Activated CD4-positive, alpha-beta T cell treated with anti-CD3 and anti-CD28 coated beads, Interleukin-10, Interleukin-2, amounts not matched to agents 100 ng/mL and 50 ng/mL, durations not matched to agents 16 hours and 8 hours (primary cell): ENCODE measurements around the gene ADA.

Experiments
- DNase-seq: peaks from one replicate; pipeline ENCODE4 v3.0.0-alpha.2; 2020

Gene ADA

GRCh38 chr20:44574372-44574771 is 77.1 kb downstream of the ADA start:
- no peak for DNase-seq

DNA sequence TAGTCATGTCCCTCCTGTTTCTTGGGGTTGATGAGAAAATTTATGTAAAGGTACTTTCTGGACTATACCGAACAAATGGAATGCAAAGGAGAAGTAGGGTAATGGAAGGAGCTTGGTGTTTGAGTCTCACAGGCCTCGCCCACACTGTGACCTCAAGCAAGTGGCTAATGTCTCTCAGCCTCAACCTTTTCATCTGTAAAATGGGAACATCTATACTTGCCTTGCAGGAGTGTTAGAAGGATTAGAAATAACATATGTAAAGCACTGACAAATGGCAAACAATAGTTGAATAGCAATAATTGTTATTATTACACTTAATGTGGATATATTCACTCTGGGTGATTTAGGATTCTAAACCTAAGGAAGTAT is 78.0 kb downstream of the ADA start:
- no peak for DNase-seq

- no peak for DNase-seq
Measured at GRCh38 chr20:44572551-44573500, 78.7 kb downstream of the ADA start.

DNA sequence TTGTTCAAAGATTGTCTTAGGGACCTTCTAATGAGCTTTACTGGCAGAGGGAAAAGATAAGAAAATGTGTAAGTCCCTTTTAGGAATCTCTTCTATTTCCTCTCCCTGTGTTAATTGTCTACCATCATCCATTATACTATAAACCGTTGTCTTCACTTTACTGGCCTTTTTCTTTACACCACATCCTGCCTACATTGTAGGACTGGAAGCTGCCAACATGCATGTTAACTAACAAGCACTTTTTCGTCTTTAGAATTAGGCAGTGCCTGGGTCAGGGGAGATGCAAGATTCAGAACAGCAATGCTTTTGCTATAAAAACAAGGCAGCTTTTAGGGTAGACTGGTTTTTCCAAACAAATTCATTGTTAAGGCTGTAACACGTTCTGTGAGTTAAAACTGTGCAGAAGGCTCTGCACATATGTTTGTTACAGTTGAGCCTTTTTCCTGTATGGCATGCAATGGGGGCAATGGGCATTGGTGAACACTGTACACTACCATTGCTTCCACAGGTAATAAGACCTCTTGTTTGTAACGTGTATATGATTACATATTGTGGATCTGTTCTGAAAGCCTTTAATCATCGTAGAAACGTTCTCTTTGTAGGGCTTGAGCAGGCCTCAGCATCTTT is 80.0 kb downstream of the ADA start:
- no peak for DNase-seq

DNA sequence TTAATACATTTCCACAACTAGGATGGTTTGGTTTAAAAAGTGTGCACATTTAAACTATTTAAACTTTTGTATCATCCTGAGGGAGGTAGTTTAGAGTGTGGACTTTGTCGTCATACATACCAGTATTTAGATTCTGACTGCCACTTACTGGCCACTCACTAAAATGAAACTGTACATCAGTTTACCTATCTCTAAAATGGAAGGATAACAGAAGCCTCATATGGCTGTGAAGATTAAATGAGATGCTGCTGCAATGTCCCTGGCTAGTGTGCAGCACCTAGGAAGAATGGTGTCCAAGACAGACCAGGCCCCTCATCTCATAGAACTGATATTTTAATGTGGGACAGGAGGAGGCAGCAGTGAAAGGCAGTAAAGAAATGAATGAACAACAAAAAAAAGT is 81.1 kb downstream of the ADA start:
- no peak for DNase-seq
